Activated B cell treated with CpG ODN at 0.5 μM for 24 hours (primary cell): ENCODE data around the gene OR5J2. TPM values are rescaled to one million over a fixed set of nuclear protein-coding genes. Genes with fewer than 3 reads are reported as not detected.
"Not testable (repeated sequence)": the region's sequence is repeated elsewhere in the genome, so short reads cannot be mapped to it uniquely, and the experiment has no call there.

Experiments
- ATAC-seq: fragments of 200-7000 bp; cut with Tn5 transposase; one replicate; pipeline ENCODE4 v1.10.0; 2021; ENCODE audit warnings: low read depth, mild to moderate bottlenecking, moderate library complexity
- CTCF ChIA-PET: fragments of 350-600 bp; sonication (Branson Sonifier 250); formaldehyde crosslinking; loops from one replicate; lab custom pipeline; 2021; ENCODE audit warnings: antibody characterized with exemption; lab: Charles Lee
- POLR2A ChIA-PET: fragments of 350-600 bp; sonication (Branson Sonifier 250); formaldehyde crosslinking; loops from one replicate; lab custom pipeline; 2021; ENCODE audit warnings: antibody characterized with exemption; lab: Charles Lee
- DNase-seq: peaks from one replicate; pipeline ENCODE4 v3.0.0; 2022
- H3K27ac Mint-ChIP-seq: one replicate; pipeline ENCODE4 v1.8.0; 2020; ENCODE audit warnings: mixed read lengths
- H3K27me3 Mint-ChIP-seq: one replicate; pipeline ENCODE4 v1.8.0; 2021; ENCODE audit warnings: mixed read lengths
- H3K36me3 Mint-ChIP-seq: one replicate; pipeline ENCODE4 v1.8.0; 2021; ENCODE audit warnings: low read depth, mixed read lengths
- H3K4me1 Mint-ChIP-seq: one replicate; pipeline ENCODE4 v1.8.0; 2021; ENCODE audit warnings: mixed read lengths
- H3K4me3 Mint-ChIP-seq: one replicate; pipeline ENCODE4 v1.8.0; 2020; ENCODE audit warnings: mild to moderate bottlenecking, mixed read lengths
- H3K9me3 Mint-ChIP-seq: one replicate; pipeline ENCODE4 v1.8.0; 2020; ENCODE audit warnings: mixed read lengths
- intact Hi-C: fragments of 100-400 bp; cut with micrococcal nuclease; formaldehyde crosslinking; loops from one replicate; pipeline ENCODE4 v1.15.1; 2024
- total RNA-seq: library from RNA; stranded (reverse); gene quantifications from 2 replicates; pipeline ENCODE4 v1.2.3, GENCODE V29; 2022
- TF ChIP-seq, protein P1 (sequence below): fragments of 200-600 bp; IDR thresholded peaks from one replicate; pipeline ENCODE4 v1.8.0; 2022; ENCODE audit warnings: antibody characterized with exemption, mild to moderate bottlenecking

The OR5J2 gene
- total RNA-seq: not detected in 2 replicates

DNA sequence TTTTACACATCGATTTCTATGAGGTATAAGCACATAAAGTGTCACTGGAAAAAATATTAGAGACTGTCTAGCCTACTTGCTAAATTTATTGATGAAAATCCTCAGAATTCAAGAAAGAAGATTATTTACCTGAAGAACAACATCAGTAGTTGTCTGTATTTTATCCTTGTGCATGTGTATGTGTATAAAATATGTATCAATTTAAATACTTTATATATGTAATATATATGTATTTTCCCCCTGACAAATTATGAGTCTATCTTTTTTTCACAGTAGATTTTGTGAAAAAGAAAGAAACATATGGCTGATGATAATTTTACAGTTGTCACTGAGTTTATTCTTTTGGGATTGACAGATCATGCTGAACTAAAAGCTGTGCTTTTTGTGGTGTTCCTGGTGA lies at the start of gene OR5J2:
OR5J2 (plus strand) TSS at position 301 of the 400 bp plus-strand sequence; CDS start at position 301, 0 bp downstream.
- H3K27ac Mint-ChIP-seq: no peak within 1 kb of the TSS
- ATAC-seq (no peak), DNase-seq (no peak)
- no peak within 1 kb of the TSS for H3K4me3 Mint-ChIP-seq
- ChIA-PET POLR2A (no interaction called here), CTCF (no interaction called here)
- intact Hi-C loops: no loop called here
- TF ChIP-seq, protein P1, sequence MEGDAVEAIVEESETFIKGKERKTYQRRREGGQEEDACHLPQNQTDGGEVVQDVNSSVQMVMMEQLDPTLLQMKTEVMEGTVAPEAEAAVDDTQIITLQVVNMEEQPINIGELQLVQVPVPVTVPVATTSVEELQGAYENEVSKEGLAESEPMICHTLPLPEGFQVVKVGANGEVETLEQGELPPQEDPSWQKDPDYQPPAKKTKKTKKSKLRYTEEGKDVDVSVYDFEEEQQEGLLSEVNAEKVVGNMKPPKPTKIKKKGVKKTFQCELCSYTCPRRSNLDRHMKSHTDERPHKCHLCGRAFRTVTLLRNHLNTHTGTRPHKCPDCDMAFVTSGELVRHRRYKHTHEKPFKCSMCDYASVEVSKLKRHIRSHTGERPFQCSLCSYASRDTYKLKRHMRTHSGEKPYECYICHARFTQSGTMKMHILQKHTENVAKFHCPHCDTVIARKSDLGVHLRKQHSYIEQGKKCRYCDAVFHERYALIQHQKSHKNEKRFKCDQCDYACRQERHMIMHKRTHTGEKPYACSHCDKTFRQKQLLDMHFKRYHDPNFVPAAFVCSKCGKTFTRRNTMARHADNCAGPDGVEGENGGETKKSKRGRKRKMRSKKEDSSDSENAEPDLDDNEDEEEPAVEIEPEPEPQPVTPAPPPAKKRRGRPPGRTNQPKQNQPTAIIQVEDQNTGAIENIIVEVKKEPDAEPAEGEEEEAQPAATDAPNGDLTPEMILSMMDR: no peak
- H3K36me3 Mint-ChIP-seq: no peaks in the 10 kb centered on the region
- H3K9me3 Mint-ChIP-seq: peaks cover 10% of the 10 kb centered on the region
- H3K27me3 Mint-ChIP-seq: no peaks in the 10 kb centered on the region
- no peaks in the 10 kb centered on the region for H3K4me1 Mint-ChIP-seq

DNA sequence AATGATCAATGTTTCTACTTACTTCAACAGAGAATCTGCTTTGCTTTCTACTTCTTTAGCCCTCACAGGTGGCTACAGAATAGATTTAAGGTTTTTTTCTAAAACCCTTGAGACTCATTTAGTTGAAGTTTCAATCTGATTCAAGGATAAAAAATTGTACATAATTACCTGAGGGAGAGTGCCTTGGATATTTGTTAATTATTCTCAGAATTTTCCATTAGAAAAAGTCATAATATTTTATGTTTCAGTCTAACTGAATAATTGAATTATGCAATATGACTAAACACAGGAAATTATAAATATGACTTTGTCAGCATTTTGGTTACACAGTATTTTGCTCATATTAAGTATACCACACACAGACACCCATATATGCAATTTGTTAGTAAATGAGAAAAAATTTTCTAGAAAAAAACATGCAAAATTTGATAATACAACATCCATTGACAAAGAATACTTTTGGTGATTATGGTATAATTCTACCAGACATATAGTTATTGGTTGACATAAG lies 36.2 kb upstream of the OR5J2 start, which contains the start of gene OR8J3:
OR8J3 (minus strand) TSS at position 51 of the 511 bp plus-strand sequence. CDS start 2,483 bp downstream, outside the sequence.
- POLR2A ChIA-PET: no interaction called here
- intact Hi-C loops: no loop called here
- Mint-ChIP-seq H3K4me3 (no peak within 1 kb of the TSS), H3K4me1 (no peaks in the 10 kb centered on the region), H3K27ac (no peak within 1 kb of the TSS), H3K9me3 (peaks cover 12% of the 10 kb centered on the region), H3K27me3 (no peaks in the 10 kb centered on the region), H3K36me3 (no peaks in the 10 kb centered on the region)
- CTCF ChIA-PET: no interaction called here
- no peak for ATAC-seq
- TF ChIP-seq, protein P1: no peak
- no peak for DNase-seq

DNA sequence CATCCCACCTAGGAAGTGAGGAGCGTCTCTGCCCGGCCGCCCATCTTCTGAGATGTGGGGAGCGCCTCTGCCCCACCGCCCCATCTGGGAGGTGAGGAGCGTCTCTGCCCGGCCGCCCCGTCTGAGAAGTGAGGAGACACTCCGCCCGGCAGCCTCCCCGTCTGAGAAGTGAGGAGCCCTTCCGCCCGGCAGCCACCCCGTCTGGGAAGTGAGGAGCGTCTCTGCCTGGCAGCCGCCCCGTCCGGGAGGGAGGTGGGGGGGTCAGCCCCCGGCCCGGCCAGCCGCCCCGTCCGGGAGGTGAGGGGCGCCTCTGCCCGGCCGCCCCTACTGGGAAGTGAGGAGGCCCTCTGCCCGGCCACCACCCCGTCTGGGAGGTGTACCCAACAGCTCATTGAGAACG lies 32.7 kb upstream of the OR5J2 start:
- intact Hi-C loops, H3K9me3 Mint-ChIP-seq, CTCF ChIA-PET, H3K4me3 Mint-ChIP-seq, H3K4me1 Mint-ChIP-seq, ATAC-seq, H3K27ac Mint-ChIP-seq, H3K36me3 Mint-ChIP-seq, H3K27me3 Mint-ChIP-seq, POLR2A ChIA-PET, DNase-seq: not testable (repeated sequence)

DNA sequence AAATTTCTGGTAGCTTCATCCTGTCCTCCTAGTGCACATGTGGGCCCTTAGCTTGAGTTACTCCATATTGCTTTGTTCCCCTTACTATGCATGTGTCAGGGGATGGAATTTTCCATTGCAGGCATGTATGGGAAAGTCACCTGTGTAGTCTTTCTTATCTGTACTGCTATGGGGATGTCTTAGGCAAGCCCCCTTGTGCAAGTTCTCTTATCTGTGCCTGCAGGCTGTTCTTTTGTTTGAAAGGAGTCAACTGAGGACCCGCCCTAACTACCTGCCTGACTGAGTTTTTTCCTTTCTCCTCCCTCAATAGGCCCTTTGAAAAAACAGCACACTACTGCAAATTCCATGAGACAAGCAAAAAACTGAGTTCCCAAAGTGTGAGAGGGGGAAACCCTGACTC lies 25.0 kb upstream of the OR5J2 start:
- Mint-ChIP-seq H3K36me3 (no peaks in the 10 kb centered on the region), H3K4me3 (no peak overlapping the region), H3K27me3 (no peaks in the 10 kb centered on the region), H3K4me1 (no peaks in the 10 kb centered on the region), H3K27ac (no peak overlapping the region), H3K9me3 (peaks cover 20% of the 10 kb centered on the region)
- TF ChIP-seq, protein P1: no peak
- DNase-seq (no peak), ATAC-seq (no peak)
- intact Hi-C loops: no loop called here
- CTCF ChIA-PET: no interaction called here
- POLR2A ChIA-PET: no interaction called here

DNA sequence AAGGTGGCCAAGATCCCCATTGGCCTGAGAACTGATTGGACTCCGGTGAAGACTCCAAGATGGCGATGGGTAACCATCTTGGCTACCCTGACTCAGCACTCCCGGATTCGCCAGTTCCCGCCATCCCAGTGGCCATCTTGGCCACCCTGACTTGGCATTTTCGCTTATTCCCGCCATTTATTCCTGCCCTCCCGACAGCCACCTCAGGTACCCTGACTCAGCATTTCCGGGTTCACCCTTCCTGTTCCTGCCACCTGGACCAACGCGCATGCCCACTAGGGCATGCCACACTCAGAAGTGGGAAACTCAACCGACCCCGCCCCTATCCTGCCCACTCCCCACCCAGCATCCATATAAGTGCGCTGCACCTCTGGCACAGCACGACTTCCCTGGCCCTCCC lies 24.1 kb upstream of the OR5J2 start:
- ChIA-PET POLR2A (no interaction called here), CTCF (no interaction called here)
- no peak for ATAC-seq
- Mint-ChIP-seq H3K4me3 (no peak overlapping the region), H3K36me3 (no peaks in the 10 kb centered on the region), H3K9me3 (peaks cover 22% of the 10 kb centered on the region), H3K4me1 (no peaks in the 10 kb centered on the region), H3K27me3 (no peaks in the 10 kb centered on the region), H3K27ac (no peak overlapping the region)
- no peak for DNase-seq
- TF ChIP-seq, protein P1: no peak
- intact Hi-C loops: no loop called here

DNA sequence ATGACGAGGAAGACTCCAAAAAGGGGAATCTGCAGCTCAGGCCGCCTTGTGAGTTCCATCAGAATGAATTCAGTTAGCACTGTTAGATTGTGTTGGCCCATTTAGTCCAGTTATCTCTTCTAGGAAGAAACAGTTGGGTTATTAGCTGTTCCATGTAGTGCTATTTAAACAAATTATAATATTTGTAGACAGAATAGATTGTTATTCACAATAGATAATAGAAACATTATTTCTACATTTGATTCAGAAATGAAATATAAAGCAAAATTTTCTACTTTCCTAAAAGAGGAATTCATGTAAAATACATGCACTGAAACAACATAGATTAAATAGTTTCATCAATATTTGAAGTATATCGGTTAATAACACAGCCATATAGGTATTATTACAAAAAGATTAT lies 16.2 kb upstream of the OR5J2 start, which contains the start of gene OR8K5:
OR8K5 (minus strand) TSS at position 101 of the 400 bp plus-strand sequence; CDS start at position 101, 0 bp downstream.
- H3K27me3 Mint-ChIP-seq: no peaks in the 10 kb centered on the region
- H3K4me1 Mint-ChIP-seq: no peaks in the 10 kb centered on the region
- DNase-seq (no peak), ATAC-seq (no peak)
- POLR2A ChIA-PET: no interaction called here
- peaks cover 10% of the 10 kb centered on the region for H3K9me3 Mint-ChIP-seq
- CTCF ChIA-PET: no interaction called here
- intact Hi-C loops: no loop called here
- H3K36me3 Mint-ChIP-seq: no peaks in the 10 kb centered on the region
- no peak within 1 kb of the TSS for H3K4me3 Mint-ChIP-seq
- TF ChIP-seq, protein P1: no peak
- H3K27ac Mint-ChIP-seq: no peak within 1 kb of the TSS
